GM12875 (cell line): ENCODE data around the gene GBP7.
"Not testable (repeated sequence)": the region's sequence is repeated elsewhere in the genome, so short reads cannot be mapped to it uniquely, and the experiment has no call there.

Experiments
- H3K4me3 ChIP-seq: one replicate; pipeline ENCODE4 v1.5.1; 2011; ENCODE audit warnings: low read depth, low read length, control low read depth
- TF ChIP-seq, protein P1 (sequence below): IDR thresholded peaks from 2 replicates; pipeline ENCODE4 v1.5.1; 2011; ENCODE audit warnings: low read depth, mild to moderate bottlenecking, control low read depth, inconsistent platforms, low read length, moderate library complexity, borderline replicate concordance; ENCODE audit not compliant: insufficient read depth

The GBP7 gene

DNA sequence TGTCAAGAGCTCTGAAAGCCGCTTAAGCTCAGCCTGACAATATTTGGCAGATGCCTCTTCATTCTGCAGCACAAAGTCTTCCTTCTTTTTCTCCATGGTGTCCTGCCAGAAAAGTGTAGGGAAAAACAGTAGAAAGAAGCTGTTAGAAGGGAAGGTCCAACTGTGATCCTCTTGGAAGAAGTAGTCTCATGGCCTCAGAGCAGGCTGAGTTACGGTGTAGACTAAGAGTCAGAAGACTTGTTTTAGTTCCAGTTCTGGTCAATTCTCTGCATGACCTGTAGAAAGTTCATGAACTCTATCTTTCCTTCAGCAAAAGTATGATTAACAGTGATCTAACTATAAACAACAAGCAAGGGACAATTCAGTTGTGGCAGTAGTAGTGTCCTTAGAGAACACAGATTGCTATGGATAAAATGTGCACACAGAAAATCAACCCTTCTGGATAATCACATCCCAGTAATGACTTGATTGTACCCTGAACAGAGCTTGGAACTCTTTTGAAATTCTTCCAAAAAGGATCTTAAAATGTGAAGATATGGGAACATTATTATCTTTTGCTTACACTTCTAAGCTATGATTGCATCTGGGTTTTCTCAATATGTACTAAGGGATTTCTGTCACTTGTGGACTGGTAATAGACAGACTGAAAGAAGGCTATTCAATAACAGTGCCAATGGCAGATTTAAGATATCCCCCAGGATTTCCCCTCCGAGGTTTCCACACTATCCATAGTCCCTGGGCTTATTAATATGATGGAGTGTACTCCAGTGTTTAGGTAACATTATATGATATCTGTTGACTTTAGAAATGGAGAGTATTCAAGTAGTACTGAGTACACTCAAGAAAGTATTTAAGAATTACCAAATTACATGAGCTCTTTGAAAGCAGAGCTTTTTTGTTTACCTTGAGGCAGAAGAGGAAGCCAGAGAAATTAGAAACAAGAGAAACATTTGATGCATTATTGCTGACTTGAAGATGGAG lies 27.8 kb downstream of the GBP7 start:
- TF ChIP-seq, protein P1, sequence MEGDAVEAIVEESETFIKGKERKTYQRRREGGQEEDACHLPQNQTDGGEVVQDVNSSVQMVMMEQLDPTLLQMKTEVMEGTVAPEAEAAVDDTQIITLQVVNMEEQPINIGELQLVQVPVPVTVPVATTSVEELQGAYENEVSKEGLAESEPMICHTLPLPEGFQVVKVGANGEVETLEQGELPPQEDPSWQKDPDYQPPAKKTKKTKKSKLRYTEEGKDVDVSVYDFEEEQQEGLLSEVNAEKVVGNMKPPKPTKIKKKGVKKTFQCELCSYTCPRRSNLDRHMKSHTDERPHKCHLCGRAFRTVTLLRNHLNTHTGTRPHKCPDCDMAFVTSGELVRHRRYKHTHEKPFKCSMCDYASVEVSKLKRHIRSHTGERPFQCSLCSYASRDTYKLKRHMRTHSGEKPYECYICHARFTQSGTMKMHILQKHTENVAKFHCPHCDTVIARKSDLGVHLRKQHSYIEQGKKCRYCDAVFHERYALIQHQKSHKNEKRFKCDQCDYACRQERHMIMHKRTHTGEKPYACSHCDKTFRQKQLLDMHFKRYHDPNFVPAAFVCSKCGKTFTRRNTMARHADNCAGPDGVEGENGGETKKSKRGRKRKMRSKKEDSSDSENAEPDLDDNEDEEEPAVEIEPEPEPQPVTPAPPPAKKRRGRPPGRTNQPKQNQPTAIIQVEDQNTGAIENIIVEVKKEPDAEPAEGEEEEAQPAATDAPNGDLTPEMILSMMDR, result no peak
- no peak overlapping the region for H3K4me3 ChIP-seq

DNA sequence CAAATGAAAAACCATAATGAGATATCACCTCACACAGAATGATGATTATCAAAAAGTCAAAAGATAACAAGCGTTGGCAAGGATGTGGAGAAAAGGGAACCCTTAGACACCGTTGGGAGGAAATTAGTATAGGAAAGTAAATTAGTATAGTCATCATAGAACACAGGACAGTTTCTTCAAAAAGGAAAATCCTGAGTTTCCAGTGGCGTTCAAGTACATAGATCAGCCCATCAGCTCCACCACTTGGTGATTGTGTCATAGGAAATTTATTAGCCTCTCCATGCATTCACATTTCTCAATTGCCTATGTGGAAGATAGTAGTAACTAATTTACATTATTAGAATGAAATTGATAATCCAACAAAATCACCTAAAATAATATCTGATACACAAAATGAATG lies 29.1 kb downstream of the GBP7 start:
- no peak overlapping the region for H3K4me3 ChIP-seq
- TF ChIP-seq, protein P1, result no peak

DNA sequence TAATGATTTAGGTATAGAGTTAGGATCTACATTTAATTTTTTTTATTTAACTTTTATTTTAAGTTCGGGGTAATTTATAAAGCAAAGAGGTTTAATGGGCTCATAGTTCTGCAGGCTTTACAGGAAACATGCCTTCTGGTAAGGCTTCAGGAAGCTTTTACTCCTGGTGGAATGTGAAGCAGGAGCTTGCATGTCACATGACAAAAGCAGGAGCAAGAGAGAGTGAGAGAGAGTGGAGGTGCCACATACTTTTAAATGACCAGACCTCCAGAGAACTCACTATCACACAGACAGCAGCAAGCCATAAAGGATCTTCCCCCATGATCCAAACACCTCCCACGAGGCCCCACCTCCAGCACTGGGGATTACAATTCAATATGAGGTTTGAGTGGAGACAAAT lies 32.3 kb downstream of the GBP7 start:
- no peak overlapping the region for H3K4me3 ChIP-seq
- TF ChIP-seq, protein P1, result no peak

DNA sequence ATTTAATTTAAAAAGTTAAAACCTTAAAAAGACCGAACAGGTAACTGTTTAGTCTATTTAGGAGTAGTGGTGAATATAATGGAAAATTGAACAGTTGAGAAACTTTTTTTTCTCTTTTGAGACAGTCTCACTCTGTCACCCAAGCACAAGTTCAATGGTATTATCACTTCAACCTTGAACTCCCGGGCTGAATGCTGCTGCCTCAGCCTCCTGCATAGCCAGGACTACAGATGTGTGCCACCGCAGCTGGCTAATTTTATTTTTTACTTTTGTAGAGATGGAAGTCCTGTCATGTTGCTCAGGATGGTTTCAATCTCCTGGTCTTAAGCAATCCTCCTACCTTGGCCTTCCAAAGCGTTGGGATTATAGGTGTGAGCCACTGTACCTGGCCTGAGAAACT lies 33.6 kb downstream of the GBP7 start:
- no peak overlapping the region for H3K4me3 ChIP-seq
- TF ChIP-seq, protein P1, result no peak

DNA sequence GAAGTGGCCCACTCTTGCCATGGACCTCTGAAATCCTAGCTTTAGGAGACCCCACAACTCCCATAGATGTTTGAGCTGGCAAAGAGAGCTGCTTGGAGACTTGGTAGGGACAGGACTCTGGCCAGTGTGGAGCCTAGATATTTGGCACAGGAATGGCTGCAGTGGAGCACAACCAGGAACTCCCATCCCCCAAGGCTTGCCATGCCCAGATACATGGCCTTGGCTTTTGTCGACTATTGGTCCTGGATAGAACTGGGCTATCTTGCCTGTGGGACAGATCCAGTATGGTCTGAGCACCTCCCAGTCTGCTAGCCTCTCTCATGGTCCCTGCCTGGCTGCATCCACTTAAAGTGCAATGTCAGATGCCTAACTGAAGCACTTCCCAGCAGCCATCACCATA lies 42.1 kb downstream of the GBP7 start:
- TF ChIP-seq, protein P1, result no peak

DNA sequence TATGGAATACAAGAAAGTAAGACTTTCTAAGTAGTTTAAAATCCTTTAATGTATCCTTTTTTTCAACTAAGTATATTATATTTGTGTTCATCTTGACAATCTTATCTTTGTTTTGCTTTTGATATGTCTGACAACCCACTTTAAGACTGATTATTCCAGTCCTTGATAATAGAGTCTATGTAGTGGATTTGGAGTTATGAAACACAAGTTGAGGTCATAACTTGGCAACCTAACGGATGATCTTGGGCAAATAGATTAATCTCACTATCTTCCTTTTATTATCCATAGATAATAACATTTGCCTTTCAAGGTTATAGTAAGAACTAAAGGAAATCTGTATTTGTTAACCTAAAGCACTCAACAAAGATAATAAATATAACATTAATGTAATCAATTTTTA lies 45.1 kb downstream of the GBP7 start:
- no peak overlapping the region for H3K4me3 ChIP-seq
- TF ChIP-seq, protein P1, result no peak

More for the DNA sequence above, 42.1 kb downstream of the GBP7 start:
- no peak overlapping the region for H3K4me3 ChIP-seq

DNA sequence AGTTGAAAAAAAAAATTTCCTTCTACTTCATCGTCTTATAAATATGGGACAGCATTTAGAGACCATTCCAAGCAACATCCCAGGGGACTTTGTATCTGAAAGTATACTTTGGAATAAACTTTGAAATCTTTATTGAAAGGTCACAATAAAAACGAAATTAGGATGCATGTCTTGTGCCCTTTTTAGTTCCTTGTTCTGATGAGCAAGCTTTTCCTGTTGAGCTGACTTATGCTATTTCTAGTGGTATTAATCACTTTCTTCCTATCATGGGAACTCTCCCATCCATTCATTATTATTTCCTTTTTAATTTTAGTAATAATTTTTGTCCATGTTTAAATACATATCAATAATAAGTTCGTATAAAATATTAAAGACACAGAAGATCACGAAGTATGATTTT lies 45.9 kb downstream of the GBP7 start:
- H3K4me3 ChIP-seq, result no peak overlapping the region
- TF ChIP-seq, protein P1, result no peak

DNA sequence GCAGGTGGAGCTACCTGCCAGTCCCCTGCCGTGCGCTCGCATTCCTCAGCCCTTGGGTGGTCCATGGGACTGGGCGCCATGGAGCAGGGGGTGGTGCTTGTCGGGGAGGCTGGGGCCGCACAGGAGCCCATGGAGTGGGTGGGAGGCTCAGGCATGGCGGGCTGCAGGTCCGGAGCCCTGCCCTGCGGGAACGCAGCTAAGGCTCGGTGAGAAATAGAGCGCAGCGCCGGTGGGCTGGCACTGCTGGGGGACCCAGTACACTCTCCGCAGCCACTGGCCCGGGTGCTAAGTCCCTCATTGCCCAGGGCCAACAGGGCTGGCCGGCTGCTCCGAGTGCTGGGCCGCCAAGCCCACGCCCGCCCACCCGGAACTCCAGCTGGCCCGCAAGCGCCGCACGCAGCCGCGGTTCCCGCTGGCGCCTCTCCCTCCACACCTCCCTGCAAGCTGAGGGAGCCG lies 47.8 kb downstream of the GBP7 start:
- H3K4me3 ChIP-seq, result not testable (repeated sequence)

DNA sequence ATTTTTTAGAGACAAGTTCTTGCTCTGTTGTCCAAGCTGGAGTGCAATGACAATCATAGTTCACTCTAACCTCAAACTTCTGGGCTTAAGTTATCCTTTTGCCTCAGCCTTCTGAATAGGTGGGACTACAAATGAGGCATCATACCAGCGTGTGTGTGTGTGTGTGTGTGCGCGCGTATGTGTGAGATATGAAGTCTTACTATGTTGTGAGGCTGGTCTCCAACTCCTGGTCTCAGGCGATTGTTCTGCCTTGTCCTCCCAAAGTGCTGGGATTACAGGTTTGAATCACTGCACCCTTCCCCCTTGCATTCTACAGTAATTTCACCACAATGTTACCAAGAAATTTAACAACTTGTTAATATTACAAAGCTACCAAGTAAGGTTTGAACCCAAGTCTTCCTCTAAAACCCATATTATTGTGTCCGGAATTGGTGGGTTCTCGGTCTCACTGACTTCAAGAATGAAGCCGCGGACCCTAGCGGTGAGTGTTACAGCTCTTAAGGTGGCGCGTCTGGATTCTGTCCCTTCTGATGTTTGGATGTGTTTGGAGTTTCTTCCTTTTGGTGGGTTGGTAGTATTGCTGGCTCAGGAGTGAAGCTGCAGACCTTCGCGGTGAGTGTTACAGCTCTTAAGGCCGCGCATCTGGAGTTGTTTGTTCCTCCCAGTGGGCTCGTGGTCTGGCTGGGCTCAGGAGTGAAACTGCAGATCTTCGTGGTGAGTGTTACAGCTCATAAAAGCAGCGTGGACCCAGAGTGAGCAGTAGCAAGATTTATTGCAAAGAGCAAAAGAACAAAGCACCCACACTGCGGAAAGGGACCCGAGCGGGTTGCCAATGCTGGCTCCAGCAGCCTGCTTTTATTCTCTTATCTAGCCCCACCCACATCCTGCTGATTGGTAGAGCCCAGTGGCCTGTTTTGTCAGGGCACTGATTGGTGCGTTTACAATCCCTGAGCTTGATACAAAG lies 48.9 kb downstream of the GBP7 start:
- H3K4me3 ChIP-seq, result not testable (repeated sequence)
